GM10248 (cell line): ENCODE data around the gene RAB33A.
A peak's percentile ranks its signal among the peaks of the same experiment; 100 is the strongest.

Source experiments
- CTCF ChIA-PET: fragments of 300-600 bp; sonication (Branson Sonifier 250); formaldehyde crosslinking; extraction: SDS; loops from one replicate; lab custom pipeline; 2021; ENCODE audit warnings: antibody characterized with exemption; lab: Yijun Ruan, JAX
- POLR2A ChIA-PET: fragments of 350-650 bp; sonication (Branson Sonifier 250); formaldehyde crosslinking; extraction: SDS; loops from one replicate; lab custom pipeline; 2020; ENCODE audit warnings: antibody characterized with exemption; lab: Yijun Ruan, JAX
- DNase-seq: peaks from one replicate; pipeline ENCODE4 v3.0.0; 2012; ENCODE audit errors: extremely low spot score
- CTCF ChIP-seq: IDR thresholded peaks from 2 replicates; pipeline ENCODE4 v1.5.1; 2012; ENCODE audit warnings: mild to moderate bottlenecking, low read depth; ENCODE audit errors: extremely low read depth, missing control alignments, control extremely low read depth

RAB33A gene

GRCh38 chrX:130171446-130172126, at the start of gene RAB33A:
Gene RAB33A (plus strand): TSS chrX:130171962. CDS start chrX:130172063, 101 bp downstream.
- DNase-seq, result peak; percentile 40
- POLR2A ChIA-PET, result no interaction called here
- CTCF ChIA-PET, result interaction anchor here (1.3 to 1.7 kb wide), 2 partner anchors 20 to 111 kb away, joined by 4 to 5 read pairs; no protein-coding TSS in a partner anchor
- TF ChIP-seq CTCF, result no peak

GRCh38 chrX:130124577-130124976, 47.2 kb upstream of the RAB33A start:
- CTCF ChIA-PET, result no interaction called here
- no peak for TF ChIP-seq CTCF
- DNase-seq, result no peak
- POLR2A ChIA-PET, result no interaction called here

GRCh38 chrX:130125091-130125874, 46.5 kb upstream of the RAB33A start:
- no peak for TF ChIP-seq CTCF
- DNase-seq, result no peak
- POLR2A ChIA-PET, result no interaction called here
- CTCF ChIA-PET, result no interaction called here

GRCh38 chrX:130130990-130131389, 40.8 kb upstream of the RAB33A start:
- no peak for TF ChIP-seq CTCF
- POLR2A ChIA-PET, result no interaction called here
- DNase-seq, result no peak
- CTCF ChIA-PET, result interaction anchor here (0.9 to 1.4 kb wide), 4 partner anchors 9 to 51 kb away, joined by 3 to 5 read pairs (median 3); no protein-coding TSS in a partner anchor

- DNase-seq, result no peak
- no peak for TF ChIP-seq CTCF
- POLR2A ChIA-PET, result no interaction called here
- CTCF ChIA-PET, result interaction anchor here (1.0 to 1.3 kb wide), 2 partner anchors 28 to 76 kb away, joined by 3 read pairs; no protein-coding TSS in a partner anchor
These were observed 35.3 kb upstream of the RAB33A start for GRCh38 chrX:130136496-130136895.

- ChIA-PET CTCF (interaction anchor here (1.0 to 1.3 kb wide), 2 partner anchors 27 to 76 kb away, joined by 3 read pairs; no protein-coding TSS in a partner anchor), POLR2A (no interaction called here)
- no peak for DNase-seq
- TF ChIP-seq CTCF, result no peak
These were observed 34.8 kb upstream of the RAB33A start for GRCh38 chrX:130136961-130137360.
